ENCODE measurements around the gene KYNU. TPM values are rescaled to one million over a fixed set of nuclear protein-coding genes. Genes with fewer than 3 reads are reported as not detected.
"Not testable (repeated sequence)": the region's sequence is repeated elsewhere in the genome, so short reads cannot be mapped to it uniquely, and the experiment has no call there.

Gene KYNU
- total and polyA plus RNA-seq, 11 donors = 0.38 to 14.0 (median 0.77) TPM

DNA sequence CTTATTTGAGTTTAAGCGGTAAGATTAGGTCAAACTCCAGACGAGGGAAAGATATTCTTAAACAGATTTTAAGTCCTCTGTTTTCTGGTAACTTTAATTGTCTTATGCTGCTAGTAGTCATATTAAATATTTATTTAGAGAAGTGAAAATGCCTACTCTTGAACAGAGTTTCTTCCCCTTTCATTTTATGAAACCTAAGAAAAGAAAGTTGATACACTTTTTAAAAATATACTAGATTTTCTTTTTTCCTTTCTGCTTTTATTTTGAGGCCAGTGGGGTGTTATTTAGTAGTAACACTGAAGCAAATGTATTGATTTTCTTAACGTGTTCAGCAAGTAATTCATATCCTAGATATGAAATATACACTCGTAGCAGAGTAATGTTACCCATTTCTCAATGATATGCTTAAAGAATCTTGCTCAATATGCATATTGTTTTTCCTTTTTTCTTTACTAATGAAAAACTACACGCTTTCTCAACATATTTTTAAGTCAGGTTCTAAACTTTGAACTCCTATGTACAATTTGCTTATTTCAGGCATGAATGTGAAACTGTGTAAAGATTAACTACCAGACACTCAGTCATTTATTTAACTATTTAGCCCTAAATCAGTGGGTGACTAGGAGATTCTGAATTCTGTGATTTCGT lies 691 bp downstream of the KYNU start:
- no peak for DNase-seq
- H3K4me1 ChIP-seq = peaks cover 0 to 23% (median 0%) of the 10 kb centered on the region in 12 donors
- TF ChIP-seq, protein P1, sequence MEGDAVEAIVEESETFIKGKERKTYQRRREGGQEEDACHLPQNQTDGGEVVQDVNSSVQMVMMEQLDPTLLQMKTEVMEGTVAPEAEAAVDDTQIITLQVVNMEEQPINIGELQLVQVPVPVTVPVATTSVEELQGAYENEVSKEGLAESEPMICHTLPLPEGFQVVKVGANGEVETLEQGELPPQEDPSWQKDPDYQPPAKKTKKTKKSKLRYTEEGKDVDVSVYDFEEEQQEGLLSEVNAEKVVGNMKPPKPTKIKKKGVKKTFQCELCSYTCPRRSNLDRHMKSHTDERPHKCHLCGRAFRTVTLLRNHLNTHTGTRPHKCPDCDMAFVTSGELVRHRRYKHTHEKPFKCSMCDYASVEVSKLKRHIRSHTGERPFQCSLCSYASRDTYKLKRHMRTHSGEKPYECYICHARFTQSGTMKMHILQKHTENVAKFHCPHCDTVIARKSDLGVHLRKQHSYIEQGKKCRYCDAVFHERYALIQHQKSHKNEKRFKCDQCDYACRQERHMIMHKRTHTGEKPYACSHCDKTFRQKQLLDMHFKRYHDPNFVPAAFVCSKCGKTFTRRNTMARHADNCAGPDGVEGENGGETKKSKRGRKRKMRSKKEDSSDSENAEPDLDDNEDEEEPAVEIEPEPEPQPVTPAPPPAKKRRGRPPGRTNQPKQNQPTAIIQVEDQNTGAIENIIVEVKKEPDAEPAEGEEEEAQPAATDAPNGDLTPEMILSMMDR (IDR thresholded peaks at IDR 0.05) = no peak
- TF ChIP-seq POLR2A (IDR thresholded peaks at IDR 0.05) = no peak
- no peaks in the 10 kb centered on the region for H3K27me3 ChIP-seq
- H3K9me3 ChIP-seq = no peaks in the 10 kb centered on the region
- no peak for ATAC-seq
- H3K36me3 ChIP-seq = no peaks in the 10 kb centered on the region
- intact Hi-C loops (cut with DNase I) = no loop called here
- H3K4me3 ChIP-seq = peak overlapping the region in 6 of 12 donors; percentile 3 to 54 (median 18)
- H3K27ac ChIP-seq = peak overlapping the region in 2 of 12 donors; percentile 29 to 86
- 66 to 72% (median 69%) methylated on average over 6 of the region's 6 CpGs for WGBS, 4 donors

DNA sequence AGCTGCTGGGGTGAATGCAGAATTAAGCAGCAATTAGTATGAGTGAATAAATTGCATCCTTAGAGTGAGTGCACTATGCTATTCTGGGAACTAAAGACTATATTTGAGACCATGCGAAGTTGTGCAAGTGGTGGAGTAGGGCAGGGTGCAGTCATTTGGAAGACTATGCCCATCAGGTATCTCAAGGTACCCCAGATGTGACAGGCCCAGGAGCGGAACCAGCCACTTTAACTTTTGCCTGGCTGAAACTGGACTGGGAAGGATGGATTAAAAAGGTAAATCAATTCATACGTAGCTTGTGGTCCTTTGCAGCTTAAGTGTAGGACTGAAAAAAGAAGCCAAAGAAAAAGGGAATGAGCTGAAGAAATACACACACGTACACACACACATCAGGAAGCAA lies 1.7 kb downstream of the KYNU start:
- 86 to 91% (median 89%) methylated on average over 4 of the region's 4 CpGs for WGBS, 4 donors
- Histone ChIP-seq H3K27ac (peak overlapping the region in 1 of 12 donors; percentile 86), H3K4me3 (peak overlapping the region in 2 of 12 donors; percentile 3 to 54), H3K36me3 (no peaks in the 10 kb centered on the region), H3K4me1 (peaks cover 0 to 15% (median 0%) of the 10 kb centered on the region in 12 donors), H3K27me3 (no peaks in the 10 kb centered on the region), H3K9me3 (no peaks in the 10 kb centered on the region)
- TF ChIP-seq, protein P1 (IDR thresholded peaks at IDR 0.05) = no peak
- no peak for TF ChIP-seq POLR2A (IDR thresholded peaks at IDR 0.05)
- ATAC-seq = no peak
- no peak for DNase-seq
- intact Hi-C loops (cut with DNase I) = no loop called here

DNA sequence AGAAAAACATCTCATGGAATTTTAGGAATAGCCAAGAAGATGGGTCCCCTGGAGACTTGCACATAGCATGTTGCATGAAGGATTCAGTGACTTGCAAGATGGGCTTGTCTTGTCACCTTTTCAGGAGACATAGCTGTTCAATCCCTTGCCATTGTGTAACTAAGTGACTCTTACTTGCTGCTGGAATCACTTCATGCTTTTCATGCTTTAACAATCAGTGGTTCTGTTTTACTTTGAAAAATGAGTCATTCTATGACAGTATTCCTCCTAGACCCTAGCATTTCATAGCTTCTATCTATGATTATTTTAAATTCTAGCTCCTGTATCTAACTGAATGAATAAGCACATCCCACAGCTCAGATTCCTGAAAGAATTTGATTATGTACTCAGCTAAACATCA lies 2.8 kb downstream of the KYNU start:
- H3K4me1 ChIP-seq = peaks cover 0 to 5% (median 0%) of the 10 kb centered on the region in 12 donors
- no peaks in the 10 kb centered on the region for H3K27me3 ChIP-seq
- DNase-seq = no peak
- no peak overlapping the region for H3K27ac ChIP-seq
- peaks cover 0 to 1% (median 0%) of the 10 kb centered on the region in 9 donors for H3K36me3 ChIP-seq
- no peak for ATAC-seq
- intact Hi-C loops (cut with DNase I) = no loop called here
- TF ChIP-seq, protein P1 (IDR thresholded peaks at IDR 0.05) = no peak
- TF ChIP-seq POLR2A (IDR thresholded peaks at IDR 0.05) = no peak
- H3K9me3 ChIP-seq = no peaks in the 10 kb centered on the region
- peak overlapping the region in 1 of 12 donors; percentile 54 for H3K4me3 ChIP-seq

DNA sequence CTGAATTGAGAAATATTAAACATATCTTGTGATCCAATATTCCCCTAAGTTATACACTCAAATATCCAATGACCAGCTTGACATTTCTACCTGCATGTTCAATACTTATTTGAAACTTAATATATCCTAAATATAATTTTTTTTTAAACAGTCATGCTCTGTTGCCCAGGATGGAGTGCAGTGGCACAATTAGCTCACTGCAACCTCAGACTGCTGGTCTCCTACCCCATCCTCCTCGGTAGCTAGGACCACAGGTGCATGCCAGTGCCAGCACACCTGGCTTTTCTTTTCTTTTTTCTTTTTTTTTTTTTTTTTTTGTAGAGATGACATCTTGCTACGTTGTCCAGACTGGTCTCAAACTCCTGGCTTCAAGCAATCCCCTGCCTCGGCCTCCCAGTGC lies 4.2 kb downstream of the KYNU start:
- WGBS, 4 donors = 83 to 90% (median 85%) methylated on average over 3 of the region's 3 CpGs

DNA sequence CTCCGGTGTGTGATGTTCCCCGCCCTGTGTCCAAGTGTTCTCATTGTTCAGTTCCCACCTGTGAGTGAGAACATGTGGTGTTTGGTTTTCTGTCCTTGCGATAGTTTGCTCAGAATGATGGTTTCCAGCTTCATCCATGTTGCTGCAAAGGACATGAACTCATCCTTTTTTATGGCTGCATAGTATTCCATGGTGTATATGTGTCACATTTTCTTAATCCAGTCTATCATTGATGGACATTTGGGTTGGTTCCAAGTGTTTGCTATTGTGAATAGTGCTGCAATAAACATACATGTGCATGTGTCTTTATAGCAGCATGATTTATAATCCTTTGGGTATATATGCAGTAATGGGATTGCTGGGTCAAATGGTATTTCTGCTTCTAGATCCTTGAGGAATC lies 5.0 kb downstream of the KYNU start:
- H3K4me1 ChIP-seq; H3K9me3 ChIP-seq; H3K27me3 ChIP-seq; H3K27ac ChIP-seq; DNase-seq; H3K4me3 ChIP-seq; intact Hi-C loops (cut with DNase I); ATAC-seq: not testable (repeated sequence)
- WGBS, 4 donors = 95 to 96% (median 95%) methylated on average over 3 of the region's 3 CpGs
- H3K36me3 ChIP-seq = peaks cover 0 to 14% (median 0%) of the 10 kb centered on the region in 9 donors

More for the DNA sequence above, 4.2 kb downstream of the KYNU start:
- DNase-seq (no peak), ATAC-seq (no peak)
- Histone ChIP-seq H3K27ac (no peak overlapping the region), H3K36me3 (peaks cover 0 to 13% (median 0%) of the 10 kb centered on the region in 9 donors), H3K4me1 (peaks cover 0 to 5% (median 0%) of the 10 kb centered on the region in 12 donors), H3K4me3 (no peak overlapping the region), H3K27me3 (no peaks in the 10 kb centered on the region), H3K9me3 (no peaks in the 10 kb centered on the region)
- intact Hi-C loops (cut with DNase I) = no loop called here
- TF ChIP-seq, protein P1 (IDR thresholded peaks at IDR 0.05) = no peak
- TF ChIP-seq POLR2A (IDR thresholded peaks at IDR 0.05) = no peak
